GM21447 (cell line): Measurements from ENCODE around the gene BAMBI.
"Not testable (repeated sequence)": the region's sequence is repeated elsewhere in the genome, so short reads cannot be mapped to it uniquely, and the experiment has no call there.

ENCODE experiments used
- ATAC-seq: cut with Tn5 transposase; IDR thresholded peaks from one replicate; pipeline ENCODE4 v1.9.1; 2021; ENCODE audit not compliant: unreplicated experiment

The BAMBI gene, protein sequence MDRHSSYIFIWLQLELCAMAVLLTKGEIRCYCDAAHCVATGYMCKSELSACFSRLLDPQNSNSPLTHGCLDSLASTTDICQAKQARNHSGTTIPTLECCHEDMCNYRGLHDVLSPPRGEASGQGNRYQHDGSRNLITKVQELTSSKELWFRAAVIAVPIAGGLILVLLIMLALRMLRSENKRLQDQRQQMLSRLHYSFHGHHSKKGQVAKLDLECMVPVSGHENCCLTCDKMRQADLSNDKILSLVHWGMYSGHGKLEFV

DNA sequence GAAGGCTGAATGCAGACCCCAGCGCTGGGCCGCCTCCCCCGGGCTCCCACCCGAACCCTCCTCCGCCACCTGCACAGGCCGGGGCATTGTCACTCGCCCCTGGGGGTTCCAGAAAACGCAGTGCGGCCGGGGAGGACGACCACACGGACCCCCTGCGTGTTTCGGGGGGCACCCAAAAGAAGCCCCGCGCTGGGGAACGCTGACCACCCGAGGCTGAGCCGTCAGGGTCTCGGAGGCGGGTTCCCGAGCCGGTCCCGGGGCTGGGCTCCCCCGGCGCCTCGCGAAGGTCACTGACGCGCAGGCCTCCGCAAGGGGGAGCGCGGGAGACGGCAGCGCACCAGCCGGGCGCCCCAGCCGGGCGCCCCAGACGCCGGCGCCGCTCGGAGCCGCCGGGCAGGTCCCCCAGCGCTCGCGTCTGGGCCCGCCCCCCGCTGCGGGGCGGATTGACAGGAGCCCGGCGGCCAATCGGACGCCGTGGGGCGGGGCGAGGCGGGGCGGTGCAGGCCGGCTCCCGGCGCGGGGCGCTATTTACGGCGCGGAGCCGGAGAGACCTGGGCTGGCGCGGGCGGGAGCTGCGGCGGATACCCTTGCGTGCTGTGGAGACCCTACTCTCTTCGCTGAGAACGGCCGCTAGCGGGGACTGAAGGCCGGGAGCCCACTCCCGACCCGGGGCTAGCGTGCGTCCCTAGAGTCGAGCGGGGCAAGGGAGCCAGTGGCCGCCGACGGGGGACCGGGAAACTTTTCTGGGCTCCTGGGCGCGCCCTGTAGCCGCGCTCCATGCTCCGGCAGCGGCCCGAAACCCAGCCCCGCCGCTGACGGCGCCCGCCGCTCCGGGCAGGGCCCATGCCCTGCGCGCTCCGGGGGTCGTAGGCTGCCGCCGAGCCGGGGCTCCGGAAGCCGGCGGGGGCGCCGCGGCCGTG, at the start of gene BAMBI:
Gene BAMBI (plus strand): TSS at position 554 of the 920 bp plus-strand sequence. CDS start 377 bp downstream, outside the sequence.
- peak; percentile 96 for ATAC-seq

DNA sequence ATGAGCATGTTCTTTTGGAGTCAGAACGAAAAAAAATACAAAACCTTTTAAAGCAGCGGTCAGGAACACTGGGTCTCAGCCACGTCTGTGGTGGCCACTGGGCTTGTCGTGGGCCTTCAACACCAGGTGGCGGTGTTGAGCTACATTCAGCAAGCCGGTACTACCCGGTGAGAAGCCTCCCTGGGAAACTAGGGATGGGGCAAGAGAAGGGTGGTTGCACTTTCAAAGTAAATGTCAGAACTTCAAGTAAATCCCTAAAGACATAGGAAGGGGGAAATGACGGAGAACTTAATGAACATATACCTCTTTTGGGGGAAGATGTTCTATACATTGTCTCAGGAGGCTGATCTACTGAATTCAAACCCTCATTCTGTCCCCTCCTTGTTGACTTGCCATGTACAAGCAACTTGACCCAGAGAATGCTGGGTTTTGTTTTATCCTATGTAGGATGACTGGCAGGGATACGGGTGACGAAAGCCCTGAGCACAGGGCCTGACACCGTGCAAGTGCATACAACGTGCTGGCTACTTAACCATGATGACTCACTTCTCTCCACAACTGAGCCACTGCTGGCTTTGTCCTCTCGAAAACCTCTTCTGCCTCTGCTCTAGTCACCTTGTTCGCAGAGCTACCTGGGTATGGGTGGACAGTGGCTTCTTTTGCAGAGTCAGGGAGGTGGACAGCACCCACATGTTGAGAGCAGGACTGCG, 49.0 kb upstream of the BAMBI start:
- ATAC-seq = peak; percentile 75

DNA sequence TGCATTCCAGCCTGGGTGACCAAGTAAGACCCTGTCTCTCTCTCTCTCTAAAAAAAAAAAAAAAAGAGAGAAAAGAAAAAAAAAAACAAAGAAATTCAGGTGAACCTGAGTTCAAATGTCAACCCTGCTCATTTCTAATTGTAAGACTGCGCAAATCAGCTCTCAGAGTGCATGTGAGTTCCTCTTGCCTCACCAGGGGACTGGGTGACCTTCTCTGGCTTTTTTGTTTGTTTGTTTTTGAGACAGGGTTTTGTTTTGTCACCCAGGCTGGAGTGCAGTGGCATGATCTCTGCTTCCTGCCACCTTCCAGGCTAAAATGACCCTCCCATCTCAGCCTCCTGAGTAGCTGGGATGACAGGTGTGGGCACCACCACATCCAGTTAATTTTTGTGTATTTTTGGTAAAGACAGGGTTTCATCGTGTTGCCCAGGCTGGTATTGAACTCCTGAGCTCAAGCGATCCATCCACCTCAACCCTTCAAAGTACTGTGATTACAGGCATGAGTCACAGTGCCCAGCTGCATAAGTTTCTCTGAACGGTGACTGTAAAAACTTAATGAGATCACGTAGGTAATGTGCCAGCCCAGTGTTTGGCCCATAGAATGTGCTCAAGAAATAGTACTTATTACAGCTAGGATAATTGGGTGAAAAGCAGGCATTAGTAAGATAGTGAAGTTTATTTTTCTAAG, 45.3 kb upstream of the BAMBI start:
- no peak for ATAC-seq

DNA sequence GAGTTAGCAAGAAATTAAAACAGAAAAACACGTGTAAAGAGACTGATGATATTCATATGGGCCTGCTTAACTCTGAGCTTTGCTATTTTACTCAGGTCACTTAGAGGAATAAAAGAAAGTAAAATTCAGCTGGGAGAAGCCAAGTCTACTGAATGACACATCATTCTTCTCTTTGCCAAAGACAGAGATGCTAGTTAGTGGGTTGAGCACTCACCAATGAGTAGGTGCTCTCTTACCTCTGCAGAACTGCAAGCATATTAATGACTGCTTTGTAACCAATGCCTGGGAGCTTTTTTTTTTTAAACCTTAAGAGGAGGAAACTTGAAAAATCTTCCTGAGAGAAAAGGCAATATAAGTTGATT, 44.8 kb upstream of the BAMBI start:
- no peak for ATAC-seq

DNA sequence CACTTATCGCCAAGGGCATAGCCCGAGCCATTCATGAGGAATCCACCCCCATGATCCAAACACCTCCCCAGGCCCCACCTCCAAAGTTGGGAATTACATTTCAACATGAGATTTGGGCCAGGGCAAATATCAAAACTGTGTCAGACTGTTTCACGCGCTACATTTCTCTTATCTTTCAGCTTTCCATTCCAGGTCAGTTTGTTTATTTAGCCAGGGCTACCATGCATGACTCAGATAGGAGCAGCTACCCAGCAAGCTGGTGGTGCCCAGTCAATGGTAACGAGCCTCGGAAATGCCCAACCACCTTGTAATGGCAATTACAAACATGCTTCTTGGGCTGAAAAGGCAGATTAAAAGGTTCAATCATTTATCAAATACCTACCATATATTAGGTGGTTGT, 43.6 kb upstream of the BAMBI start:
- no peak for ATAC-seq

DNA sequence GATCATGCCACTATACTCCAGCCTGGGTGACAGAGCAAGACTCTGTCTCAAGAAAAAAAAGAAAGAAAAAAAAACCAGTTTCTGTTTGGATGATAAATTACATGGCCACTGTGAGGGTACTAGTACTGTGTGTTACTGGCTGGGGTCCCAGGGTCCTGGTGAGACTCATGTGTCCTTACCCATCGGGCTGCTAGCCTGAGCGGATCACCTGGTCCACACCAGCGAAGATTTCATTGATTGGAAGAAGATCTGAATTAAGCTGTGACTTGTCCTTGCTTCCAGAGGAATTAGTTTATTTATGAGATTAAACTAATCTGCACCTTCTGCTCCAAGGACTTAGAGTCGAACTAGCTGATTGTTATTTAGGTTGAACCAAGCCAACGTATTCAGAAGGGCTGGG, 40.0 kb upstream of the BAMBI start:
- no peak for ATAC-seq

DNA sequence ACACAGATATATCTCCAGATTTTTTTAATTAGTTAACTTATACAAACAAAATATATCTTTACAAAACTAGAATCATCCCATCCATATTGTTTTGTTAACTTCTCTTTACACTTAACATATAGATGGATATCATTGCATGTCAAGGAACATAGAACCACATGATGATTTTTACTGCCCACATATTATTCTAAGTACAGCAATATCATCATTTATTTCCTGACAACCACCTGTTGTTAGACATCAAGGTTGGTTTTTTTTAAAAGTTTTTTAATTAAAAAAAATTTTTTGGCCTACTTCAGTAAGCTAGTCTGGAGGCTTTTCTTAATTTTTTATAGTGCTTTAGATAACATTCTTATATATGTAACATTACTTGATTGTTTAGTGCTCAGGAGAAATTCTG, 38.9 kb upstream of the BAMBI start:
- no peak for ATAC-seq

DNA sequence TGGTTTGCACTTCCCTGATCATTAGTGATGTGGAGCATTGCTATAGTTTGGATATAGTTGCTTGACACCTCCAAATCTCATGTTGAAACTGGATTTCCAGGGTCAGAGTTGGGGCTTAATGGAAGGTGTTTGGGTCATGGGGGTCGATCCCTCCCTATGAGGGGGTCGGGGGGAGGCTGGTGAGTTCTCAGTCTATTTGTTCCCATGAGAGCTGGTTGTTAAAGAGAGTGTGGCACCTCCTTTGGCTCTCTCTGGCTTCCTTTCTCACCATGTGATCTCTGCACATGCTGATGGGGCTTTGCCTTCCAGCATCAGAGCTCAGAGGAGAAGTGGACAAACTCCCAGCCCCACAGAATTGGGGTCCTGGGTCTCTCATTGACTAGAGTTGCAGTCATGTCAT, 36.8 kb upstream of the BAMBI start:
- no peak for ATAC-seq

DNA sequence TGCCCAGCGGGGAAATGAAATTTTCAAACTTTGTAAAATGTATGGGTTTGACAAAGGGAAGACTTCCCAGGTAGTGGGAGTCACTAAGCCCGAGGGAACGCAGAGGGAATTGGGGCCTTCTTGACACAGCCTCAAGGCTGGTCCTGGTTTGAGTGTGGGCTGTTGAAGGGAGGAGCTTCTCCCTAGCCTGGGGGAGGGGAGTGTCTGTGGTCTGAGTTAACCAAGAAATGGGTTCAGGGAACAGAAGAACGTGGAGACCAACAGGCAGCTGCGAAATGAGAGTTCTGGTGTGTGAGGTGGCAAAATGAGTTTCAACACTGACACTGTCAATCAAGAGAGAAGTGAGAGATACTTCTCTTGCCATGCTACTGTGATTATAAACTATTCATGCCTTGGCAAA, 32.7 kb upstream of the BAMBI start:
- ATAC-seq = no peak

DNA sequence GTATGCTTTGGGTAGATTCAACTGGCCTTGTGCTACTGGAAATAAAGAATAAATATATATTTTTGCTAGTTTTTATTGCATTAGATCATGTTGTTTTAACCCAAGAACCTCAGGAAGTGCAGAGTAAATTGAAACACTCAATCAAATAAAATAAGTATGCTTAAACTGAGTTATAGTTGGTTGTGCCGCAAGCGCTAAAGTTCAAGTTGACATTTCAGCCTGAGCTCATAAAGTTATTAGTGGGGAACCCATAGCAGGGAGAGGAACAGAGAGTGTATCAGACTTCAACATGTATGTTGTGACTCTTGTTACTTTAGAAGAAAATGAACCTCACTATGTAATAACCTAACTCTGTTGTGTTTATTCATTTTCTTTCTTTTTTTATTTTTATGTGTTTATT, 25.2 kb upstream of the BAMBI start:
- ATAC-seq = no peak

DNA sequence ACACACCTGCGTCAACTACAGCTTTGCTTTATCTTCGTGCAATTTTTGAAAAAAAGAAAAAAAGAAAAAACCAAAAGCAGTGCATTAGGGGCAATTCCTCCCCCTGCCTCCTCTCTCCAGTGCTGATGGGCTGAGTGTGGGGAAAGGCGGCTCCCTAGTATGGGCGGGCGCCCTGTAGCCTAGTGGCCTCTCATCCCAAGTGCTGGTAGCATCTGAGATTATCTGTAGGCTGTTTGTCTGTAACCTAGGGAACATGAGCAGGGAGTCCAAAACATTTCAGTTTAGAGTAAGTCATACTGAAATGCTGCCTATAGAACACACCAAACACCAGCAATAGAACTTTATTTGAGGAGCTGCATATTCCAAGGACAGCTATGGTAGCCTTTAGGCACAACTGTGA, 24.6 kb upstream of the BAMBI start:
- no peak for ATAC-seq

DNA sequence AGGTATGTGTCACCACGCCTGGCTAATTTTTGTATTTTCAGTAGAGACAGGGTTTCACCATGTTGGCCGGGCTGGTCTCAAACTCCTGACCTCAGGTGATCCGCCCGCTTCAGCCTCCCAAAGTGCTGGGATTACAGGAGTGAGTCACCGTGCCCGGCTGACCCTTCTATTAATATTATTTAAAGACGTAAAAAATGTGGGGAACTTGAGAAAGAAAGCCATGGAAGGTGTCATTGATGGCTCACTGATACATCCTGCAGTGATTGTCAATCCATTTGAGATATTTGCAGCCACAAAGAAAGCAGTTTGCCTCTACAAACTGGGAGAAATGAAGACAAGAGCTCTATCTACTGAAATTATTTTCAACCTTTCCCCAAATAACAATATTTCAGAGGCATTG, 18.5 kb upstream of the BAMBI start:
- ATAC-seq = not testable (repeated sequence)

DNA sequence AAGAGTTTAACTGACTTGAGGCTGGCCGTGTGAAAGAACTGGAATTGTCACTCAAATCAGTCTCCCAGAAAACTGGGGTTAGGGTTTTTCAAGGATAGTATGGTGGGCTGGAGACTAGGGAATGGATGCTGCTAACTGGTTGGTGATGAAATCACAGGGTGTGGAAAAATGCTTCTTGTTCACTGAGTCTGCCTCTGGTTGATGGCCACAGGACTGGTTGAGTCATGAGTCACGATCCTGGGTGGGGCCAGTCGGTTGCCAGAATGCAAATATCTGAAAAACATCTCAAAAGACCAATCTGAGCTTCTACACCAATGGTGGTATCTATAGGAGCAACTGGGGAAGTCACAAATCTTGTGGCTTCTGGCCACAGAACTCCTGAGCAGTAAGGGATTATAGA, 16.3 kb upstream of the BAMBI start:
- ATAC-seq = no peak

DNA sequence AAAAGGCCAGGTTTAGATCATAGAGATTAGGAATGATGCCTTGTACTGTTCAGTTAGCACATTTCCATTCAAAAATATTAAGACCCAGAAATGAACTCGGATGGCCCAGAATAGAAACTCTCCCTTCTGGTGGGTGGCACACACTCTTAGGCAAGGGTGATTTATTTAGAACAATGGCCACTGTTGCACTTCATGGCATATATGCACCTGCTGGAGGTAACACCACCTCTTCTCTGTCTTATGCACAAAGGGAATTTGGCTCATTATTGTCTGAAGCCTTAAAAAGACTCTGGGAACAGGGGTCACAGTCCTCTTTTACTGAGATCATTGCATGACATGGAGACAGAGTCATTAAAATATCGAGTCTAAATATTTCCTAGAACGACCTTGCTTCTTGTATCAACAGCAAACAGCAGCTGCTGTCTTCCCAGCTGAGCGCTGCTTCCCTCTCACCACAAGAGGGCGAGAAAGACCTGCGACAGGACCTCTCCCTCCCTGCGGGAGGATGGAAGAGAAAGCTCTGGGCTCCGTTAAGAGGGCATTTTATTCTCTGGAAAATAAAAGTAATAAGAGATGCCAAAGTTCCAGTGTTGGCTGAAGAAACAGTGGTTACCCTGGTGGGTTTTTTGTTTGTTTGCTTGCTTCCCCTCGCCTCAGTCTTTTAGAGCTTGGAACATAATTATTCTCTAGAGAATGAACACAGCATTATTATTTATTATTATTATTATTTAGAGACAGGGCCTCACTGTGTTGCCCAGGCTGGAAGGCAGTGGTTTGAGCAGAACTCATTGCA, 13.5 kb upstream of the BAMBI start:
- ATAC-seq = peak; percentile 92

DNA sequence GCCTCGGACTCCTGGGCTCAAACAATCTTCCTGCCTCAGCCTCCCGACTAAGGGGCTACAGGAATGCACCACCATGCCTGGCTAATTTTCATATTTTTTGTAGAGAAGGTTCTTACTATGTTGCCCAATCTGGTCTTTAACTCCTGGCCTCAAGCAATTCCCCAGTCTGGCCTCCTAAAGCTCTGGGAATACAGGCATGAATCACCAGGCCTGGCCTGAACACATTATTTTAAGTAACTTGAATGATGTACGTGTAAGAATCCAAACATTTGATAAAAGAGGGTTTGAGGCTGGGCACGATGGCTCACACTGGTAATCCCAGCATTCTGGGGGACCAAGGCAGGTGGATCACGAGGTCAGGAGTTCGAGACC, 13.0 kb upstream of the BAMBI start:
- ATAC-seq = no peak

DNA sequence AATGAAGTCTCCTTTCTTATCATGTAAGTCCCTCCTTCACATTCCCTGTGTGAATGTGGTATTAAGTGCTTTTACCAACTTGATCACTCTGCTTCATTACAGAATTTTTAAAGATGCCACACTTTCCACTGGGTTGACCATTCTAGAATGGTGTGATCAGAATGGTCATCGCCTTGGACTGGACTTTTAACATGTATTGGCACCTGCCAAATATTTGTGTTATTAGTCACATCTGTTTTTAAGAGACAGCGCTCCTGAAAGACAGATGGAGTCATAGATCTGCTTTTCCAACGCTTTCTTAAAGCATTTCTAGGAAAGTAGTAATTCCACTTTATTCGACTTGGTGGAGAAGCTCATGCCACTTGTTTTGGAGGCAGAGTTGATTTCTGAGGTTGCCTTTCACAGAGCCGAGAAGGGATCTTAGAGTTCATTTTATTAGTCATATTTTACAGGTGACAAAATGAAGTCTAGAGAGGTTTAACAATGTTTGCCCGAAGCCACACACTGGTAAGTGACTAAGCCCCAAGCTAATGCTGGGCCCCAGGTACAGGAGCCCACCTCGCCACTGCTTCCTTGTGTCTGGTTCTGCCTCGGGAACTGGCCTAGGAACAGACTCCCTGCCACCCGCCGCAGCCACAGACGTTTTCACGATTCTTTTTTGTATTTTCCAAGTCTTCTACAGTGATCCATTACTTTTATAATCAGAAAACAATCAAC, 10.4 kb upstream of the BAMBI start:
- ATAC-seq = no peak

DNA sequence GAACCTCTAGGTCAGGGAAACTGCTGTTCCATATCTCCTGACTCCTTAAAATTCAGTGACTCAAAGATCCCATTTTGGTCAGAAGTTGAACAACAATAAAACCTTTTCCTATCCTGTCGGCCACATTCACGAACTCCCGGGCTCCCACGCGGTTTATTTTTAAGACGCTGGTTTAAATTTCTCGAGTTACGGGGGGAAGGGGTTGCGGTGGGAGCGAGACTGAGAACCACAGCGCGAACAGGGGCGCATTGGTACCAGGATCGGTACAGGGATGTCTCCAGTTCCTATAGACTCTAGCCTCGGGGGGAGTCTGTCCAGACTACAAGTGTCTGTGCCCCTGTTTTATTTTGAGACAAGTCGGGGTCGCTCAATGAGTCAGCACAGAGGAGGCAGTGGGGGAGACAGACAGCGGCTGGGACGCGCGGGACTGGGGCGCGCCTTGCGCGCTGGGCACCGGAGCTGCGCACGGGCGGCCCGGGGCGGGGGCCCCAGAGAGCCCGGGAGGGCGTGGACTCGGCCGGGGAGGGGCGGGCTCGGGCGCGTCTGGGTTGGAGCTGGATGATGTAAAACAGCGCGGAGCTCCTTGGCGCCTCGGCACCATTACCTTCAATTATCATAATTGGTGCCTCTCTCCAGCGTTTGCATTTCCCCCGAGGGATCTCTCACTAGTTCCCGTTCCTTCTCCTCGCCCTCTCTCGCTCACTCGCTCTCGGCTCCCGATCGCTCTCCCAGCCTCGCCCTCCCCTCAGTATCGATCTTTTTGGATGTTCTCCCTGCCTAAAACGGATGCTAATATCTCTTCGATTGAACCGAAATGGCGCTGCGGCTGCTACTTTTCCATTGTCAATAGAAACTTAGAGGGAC, 8.7 kb upstream of the BAMBI start:
- ATAC-seq = no peak

DNA sequence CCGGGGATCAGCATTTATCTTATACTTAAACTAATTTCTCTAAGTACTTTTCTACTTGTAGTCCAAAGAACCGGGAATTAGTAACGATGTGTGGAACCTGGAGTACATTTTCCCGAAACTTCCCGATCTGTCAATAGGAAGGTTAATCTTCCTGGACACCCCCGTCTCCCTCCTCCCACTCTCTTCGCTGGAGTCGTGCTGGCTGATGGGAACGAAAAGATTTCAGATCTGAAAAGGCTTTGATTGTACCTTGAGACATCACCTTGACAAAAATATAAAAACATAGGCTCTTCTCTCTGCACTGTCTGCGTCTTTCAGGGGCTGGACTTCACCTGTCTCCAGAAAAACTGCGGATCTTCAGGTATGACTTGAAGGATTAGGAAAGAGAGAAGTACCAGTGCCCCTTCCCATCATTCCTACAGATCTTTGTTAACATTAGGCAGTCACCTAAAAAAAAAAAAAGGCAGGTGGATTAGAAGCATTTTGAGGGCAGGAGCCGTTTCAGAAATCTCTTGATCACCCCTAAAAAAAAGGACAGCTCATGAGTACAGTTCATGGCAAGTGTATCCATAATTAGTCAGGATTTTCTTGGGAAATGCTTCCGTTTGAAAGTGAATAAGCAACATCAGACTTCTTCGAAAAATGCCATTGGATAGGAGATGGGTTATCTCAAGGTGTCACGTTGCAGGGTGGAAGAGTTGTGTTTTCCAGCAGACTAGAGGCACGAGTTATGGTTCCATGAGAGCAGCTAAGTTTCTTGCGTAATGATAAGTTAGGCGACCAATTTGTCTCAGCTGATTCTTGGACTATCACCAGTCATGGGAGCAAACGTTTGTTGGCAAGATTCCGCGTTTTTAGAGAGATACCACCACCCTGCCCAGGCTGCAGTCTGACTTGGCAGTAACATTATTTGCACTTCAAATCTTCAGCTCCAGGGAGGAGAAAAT, 7.8 kb upstream of the BAMBI start:
- no peak for ATAC-seq
